Lower lobe of right lung (tissue), 2 donors: ENCODE measurements around the gene CUL3. TPM values are rescaled to one million over a fixed set of nuclear protein-coding genes. Genes with fewer than 3 reads are reported as not detected.

Experiments used
- ATAC-seq, 2 donors: fragments of 200-7000 bp; cut with Tn5 transposase; one replicate each; pipeline ENCODE4 v1.9.1; 2020 to 2022; ENCODE audit warnings: mild to moderate bottlenecking in 2 of 2, moderate library complexity in 2 of 2
- DNase-seq: peaks from one replicate; pipeline ENCODE4 v3.0.0-alpha.2; 2020
- H3K27ac ChIP-seq: fragments of 200-600 bp; one replicate; pipeline ENCODE4 v1.8.0; 2022
- H3K27me3 ChIP-seq: fragments of 200-600 bp; one replicate; pipeline ENCODE4 v1.8.0; 2022; ENCODE audit warnings: low read depth
- H3K36me3 ChIP-seq: fragments of 200-600 bp; one replicate; pipeline ENCODE4 v1.8.0; 2022; ENCODE audit warnings: mild to moderate bottlenecking
- H3K4me1 ChIP-seq: fragments of 200-600 bp; one replicate; pipeline ENCODE4 v1.8.0; 2022
- H3K4me3 ChIP-seq: fragments of 200-600 bp; one replicate; pipeline ENCODE4 v1.8.0; 2022; ENCODE audit warnings: mild to moderate bottlenecking
- H3K9me3 ChIP-seq: fragments of 200-600 bp; one replicate; pipeline ENCODE4 v1.8.0; 2022
- intact Hi-C: fragments of 100-400 bp; cut with DNase I; formaldehyde crosslinking; loops from one replicate; pipeline ENCODE4 v1.11.0; 2022
- total RNA-seq: library from RNA; stranded (reverse); fragmentation: NEBNext Ultra II Directional; extraction: Animal tissue kit (Norgen Biotek cat#: 25700); gene quantifications from one replicate; pipeline ENCODE4 v1.2.1, GENCODE V29; 2021
- TF ChIP-seq, protein P1 (sequence below): fragments of 200-600 bp; IDR thresholded peaks from one replicate; pipeline ENCODE4 v1.8.0; 2022; ENCODE audit warnings: antibody characterized with exemption, mild to moderate bottlenecking
- donor health status: DM: no; HTN: yes; CAD: no; lungs with severe emphysema.

The CUL3 gene
- total RNA-seq, 1 donor from 2014 or later = 79.2 TPM

DNA sequence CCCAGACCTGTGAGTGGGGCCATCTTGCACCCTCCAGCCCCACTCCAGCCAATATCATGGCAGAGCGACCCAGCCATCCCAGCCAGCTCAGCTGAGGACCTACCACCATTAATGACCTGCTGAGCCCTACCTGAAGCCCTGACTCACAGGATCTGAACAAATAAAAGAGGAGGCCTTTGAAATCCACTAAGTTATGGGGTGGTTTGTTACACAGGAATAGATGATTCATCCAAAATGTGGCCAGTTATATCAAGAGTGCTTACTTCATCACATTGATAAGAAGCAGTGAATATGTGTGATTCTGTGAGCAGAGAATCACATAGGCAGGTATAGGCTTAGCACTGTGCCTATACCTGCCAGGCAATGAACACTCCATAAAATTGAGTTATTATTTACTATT is 148.5 kb downstream of the CUL3 start:
- H3K27ac ChIP-seq = no peak overlapping the region
- no peaks in the 10 kb centered on the region for H3K36me3 ChIP-seq
- no peak for ATAC-seq
- H3K4me1 ChIP-seq = no peaks in the 10 kb centered on the region
- TF ChIP-seq, protein P1, sequence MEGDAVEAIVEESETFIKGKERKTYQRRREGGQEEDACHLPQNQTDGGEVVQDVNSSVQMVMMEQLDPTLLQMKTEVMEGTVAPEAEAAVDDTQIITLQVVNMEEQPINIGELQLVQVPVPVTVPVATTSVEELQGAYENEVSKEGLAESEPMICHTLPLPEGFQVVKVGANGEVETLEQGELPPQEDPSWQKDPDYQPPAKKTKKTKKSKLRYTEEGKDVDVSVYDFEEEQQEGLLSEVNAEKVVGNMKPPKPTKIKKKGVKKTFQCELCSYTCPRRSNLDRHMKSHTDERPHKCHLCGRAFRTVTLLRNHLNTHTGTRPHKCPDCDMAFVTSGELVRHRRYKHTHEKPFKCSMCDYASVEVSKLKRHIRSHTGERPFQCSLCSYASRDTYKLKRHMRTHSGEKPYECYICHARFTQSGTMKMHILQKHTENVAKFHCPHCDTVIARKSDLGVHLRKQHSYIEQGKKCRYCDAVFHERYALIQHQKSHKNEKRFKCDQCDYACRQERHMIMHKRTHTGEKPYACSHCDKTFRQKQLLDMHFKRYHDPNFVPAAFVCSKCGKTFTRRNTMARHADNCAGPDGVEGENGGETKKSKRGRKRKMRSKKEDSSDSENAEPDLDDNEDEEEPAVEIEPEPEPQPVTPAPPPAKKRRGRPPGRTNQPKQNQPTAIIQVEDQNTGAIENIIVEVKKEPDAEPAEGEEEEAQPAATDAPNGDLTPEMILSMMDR = no peak
- H3K4me3 ChIP-seq = no peak overlapping the region
- no peak for DNase-seq
- peaks cover 5% of the 10 kb centered on the region for H3K27me3 ChIP-seq
- intact Hi-C loops = no loop called here
- no peaks in the 10 kb centered on the region for H3K9me3 ChIP-seq

DNA sequence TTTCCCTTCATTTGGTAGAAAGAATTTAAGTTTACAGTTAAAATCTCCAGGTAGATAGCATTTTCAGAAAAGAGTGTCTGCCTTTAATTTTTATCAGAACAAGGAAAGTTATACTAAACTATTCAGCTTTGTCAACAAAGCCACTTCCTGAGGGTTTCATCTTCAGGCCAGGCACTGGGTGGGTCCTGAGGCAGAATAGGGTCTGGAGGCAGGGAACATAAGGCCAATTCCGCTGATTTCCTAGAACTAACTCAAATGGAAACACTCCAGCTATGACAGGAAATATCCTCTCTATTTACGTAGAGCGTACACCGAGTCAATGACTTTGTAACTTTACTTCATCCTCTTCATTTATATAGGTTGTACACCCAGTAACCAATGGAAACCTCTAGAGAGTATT is 150.5 kb downstream of the CUL3 start:
- H3K4me3 ChIP-seq = no peak overlapping the region
- no peaks in the 10 kb centered on the region for H3K4me1 ChIP-seq
- no peaks in the 10 kb centered on the region for H3K36me3 ChIP-seq
- H3K27me3 ChIP-seq = no peaks in the 10 kb centered on the region
- TF ChIP-seq, protein P1 = no peak
- H3K9me3 ChIP-seq = no peaks in the 10 kb centered on the region
- no peak overlapping the region for H3K27ac ChIP-seq
- no peak for DNase-seq
- intact Hi-C loops = no loop called here
- ATAC-seq = no peak

DNA sequence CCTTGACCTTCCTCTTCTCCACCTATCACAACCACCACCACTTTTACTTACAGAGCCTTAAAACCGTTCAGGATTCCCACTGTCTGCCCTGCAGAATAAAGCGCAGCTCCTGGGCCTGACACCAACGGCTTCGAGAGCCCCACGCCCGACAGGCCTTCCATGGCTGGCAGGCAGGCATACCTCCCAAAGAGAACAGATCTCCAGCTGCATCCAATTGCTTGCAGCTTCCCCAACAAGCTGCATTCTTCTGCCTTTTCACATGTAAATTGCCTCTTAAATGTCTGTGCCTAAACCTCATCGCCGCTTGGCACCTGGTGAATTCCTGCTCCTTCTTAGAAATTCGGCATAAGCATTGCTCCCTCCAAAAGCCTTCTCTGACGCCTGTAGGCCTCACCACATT is 151.7 kb downstream of the CUL3 start:
- intact Hi-C loops = no loop called here
- no peak overlapping the region for H3K4me3 ChIP-seq
- H3K27ac ChIP-seq = no peak overlapping the region
- H3K27me3 ChIP-seq = no peaks in the 10 kb centered on the region
- TF ChIP-seq, protein P1 = no peak
- no peak for DNase-seq
- H3K36me3 ChIP-seq = no peaks in the 10 kb centered on the region
- no peaks in the 10 kb centered on the region for H3K4me1 ChIP-seq
- no peak for ATAC-seq
- H3K9me3 ChIP-seq = no peaks in the 10 kb centered on the region

DNA sequence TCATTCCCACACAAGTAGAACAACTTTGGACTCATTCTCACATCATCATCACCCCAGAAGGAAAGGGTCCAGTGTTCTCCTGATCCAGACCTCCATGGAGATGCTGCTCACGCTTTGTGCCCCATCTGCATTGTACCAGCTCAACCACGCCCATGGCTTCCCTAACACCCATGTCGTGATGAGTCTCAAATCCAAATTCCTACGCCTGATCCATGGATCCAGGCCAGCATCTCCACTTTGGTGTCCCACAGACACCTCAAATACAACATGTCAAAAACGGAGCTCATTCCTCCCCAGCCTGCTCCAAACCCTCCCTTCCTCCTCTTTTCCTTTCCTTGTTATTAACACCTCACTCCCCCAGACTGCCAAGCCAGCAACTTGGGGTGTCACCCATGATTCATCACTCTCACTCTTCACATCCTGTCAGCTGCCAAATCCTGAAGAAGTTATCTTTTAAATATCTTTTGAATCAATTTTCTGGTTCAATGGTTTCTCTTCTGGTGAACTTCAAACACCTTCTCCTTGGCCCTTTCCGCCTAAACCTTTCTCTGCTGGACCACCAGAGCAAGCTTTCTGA is 153.1 kb downstream of the CUL3 start:
- no peaks in the 10 kb centered on the region for H3K9me3 ChIP-seq
- H3K4me1 ChIP-seq = no peaks in the 10 kb centered on the region
- TF ChIP-seq, protein P1 = no peak
- intact Hi-C loops = no loop called here
- ATAC-seq (no peak), DNase-seq (no peak)
- no peaks in the 10 kb centered on the region for H3K36me3 ChIP-seq
- no peaks in the 10 kb centered on the region for H3K27me3 ChIP-seq
- H3K4me3 ChIP-seq = no peak overlapping the region
- H3K27ac ChIP-seq = no peak overlapping the region

DNA sequence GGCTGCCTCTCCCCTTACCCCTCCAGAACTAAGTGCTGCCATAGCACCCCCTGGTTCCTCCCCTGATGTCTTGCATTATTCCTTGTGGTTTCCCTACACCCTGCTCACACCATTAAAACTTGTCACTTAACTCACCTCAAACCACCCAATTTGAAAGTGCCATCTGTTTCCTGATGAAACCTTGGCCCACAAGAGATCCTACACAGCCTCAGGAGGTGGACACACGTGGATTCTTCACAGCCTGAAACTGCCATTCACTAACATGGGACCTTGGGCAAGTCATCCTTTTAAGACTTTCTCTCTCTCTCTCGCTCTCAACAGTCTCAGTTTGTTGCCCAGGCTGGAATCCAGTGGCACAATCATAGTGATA is 155.7 kb downstream of the CUL3 start:
- Histone ChIP-seq H3K4me3 (no peak overlapping the region), H3K4me1 (no peaks in the 10 kb centered on the region), H3K9me3 (no peaks in the 10 kb centered on the region), H3K27me3 (no peaks in the 10 kb centered on the region), H3K36me3 (no peaks in the 10 kb centered on the region), H3K27ac (no peak overlapping the region)
- intact Hi-C loops = no loop called here
- DNase-seq = no peak
- no peak for ATAC-seq
- TF ChIP-seq, protein P1 = no peak
